Astrocyte of the hippocampus (primary cell): ENCODE measurements around the gene SPRR2B.
"Not testable (repeated sequence)": the region's sequence is repeated elsewhere in the genome, so short reads cannot be mapped to it uniquely, and the experiment has no call there.

Experiments
- DNase-seq: peaks from one replicate; pipeline ENCODE4 v3.0.0; 2011; ENCODE audit warnings: low read depth, low spot score

Gene SPRR2B

GRCh38 chr1:153071511-153071910 is at the start of gene SPRR2B:
SPRR2B (minus strand) TSS chr1:153071611; CDS start chr1:153070839, 772 bp downstream.
- no peak for DNase-seq

- no peak for DNase-seq
Measured at GRCh38 chr1:153120945-153121344, 49.5 kb upstream of the SPRR2B start.

- no peak for DNase-seq
Measured at GRCh38 chr1:153119491-153119971, 48.1 kb upstream of the SPRR2B start.

GRCh38 chr1:153115264-153115663 is 43.9 kb upstream of the SPRR2B start:
- DNase-seq: not testable (repeated sequence)

GRCh38 chr1:153113416-153113815 is 42.0 kb upstream of the SPRR2B start, which contains the start of gene SPRR2F:
SPRR2F (minus strand) TSS chr1:153113516; CDS start chr1:153112733, 783 bp downstream.
- DNase-seq: no peak

- DNase-seq: not testable (repeated sequence)
Measured at GRCh38 chr1:153112454-153112853, 41.0 kb upstream of the SPRR2B start.

GRCh38 chr1:153100245-153100644 is 28.8 kb upstream of the SPRR2B start:
- DNase-seq: peak; percentile 52

- no peak for DNase-seq
Measured at GRCh38 chr1:153099461-153100045, 28.1 kb upstream of the SPRR2B start.

GRCh38 chr1:153095764-153096163 is 24.4 kb upstream of the SPRR2B start:
- no peak for DNase-seq

- no peak for DNase-seq
Measured at GRCh38 chr1:153094426-153094825, 23.0 kb upstream of the SPRR2B start, which contains the start of gene SPRR2E. SPRR2E (minus strand) TSS chr1:153094526; CDS start chr1:153093751, 775 bp downstream.

GRCh38 chr1:153087652-153088051 is 16.2 kb upstream of the SPRR2B start:
- DNase-seq: no peak

- peak; percentile 1 for DNase-seq
Measured at GRCh38 chr1:153081736-153082135, 10.3 kb upstream of the SPRR2B start.

GRCh38 chr1:153072806-153073726 is 1.7 kb upstream of the SPRR2B start:
- DNase-seq: no peak

- DNase-seq: no peak
Measured at GRCh38 chr1:153070243-153070642, 1.2 kb downstream of the SPRR2B start.

- DNase-seq: peak; percentile 3
Measured at GRCh38 chr1:153058826-153059784, 12.3 kb downstream of the SPRR2B start.

- no peak for DNase-seq
Measured at GRCh38 chr1:153058154-153058553, 13.3 kb downstream of the SPRR2B start.

- DNase-seq: no peak
Measured at GRCh38 chr1:153057375-153057774, 14.0 kb downstream of the SPRR2B start, which contains the start of gene SPRR2A. SPRR2A (minus strand) TSS chr1:153057512; CDS start chr1:153056735, 777 bp downstream.

- DNase-seq: not testable (repeated sequence)
Measured at GRCh38 chr1:153056111-153056510, 15.3 kb downstream of the SPRR2B start.

- no peak for DNase-seq
Measured at GRCh38 chr1:153049211-153049610, 22.2 kb downstream of the SPRR2B start.

GRCh38 chr1:153040950-153041631 is 30.3 kb downstream of the SPRR2B start, which contains the start of gene SPRR2D:
SPRR2D (minus strand) TSS chr1:153041120; CDS start chr1:153040346, 774 bp downstream.
- no peak for DNase-seq
